ENCODE results near the gene LCP1. TPM values are rescaled to one million over a fixed set of nuclear protein-coding genes. Genes with fewer than 3 reads are reported as not detected.

Gene LCP1
- total RNA-seq, 1 experiment from 2014 or later, result 32.1 TPM

- Mint-ChIP-seq H3K4me1 (ENCODE audit: low read depth, unreplicated experiment) (peaks cover 17% of the 10 kb centered on the region), H3K4me3 (ENCODE audit: unreplicated experiment) (no peak overlapping the region), H3K9me3 (ENCODE audit: unreplicated experiment) (no peaks in the 10 kb centered on the region), H3K27me3 (ENCODE audit: insufficient read depth, unreplicated experiment) (no peaks in the 10 kb centered on the region), H3K36me3 (ENCODE audit: insufficient read depth, unreplicated experiment) (no peaks in the 10 kb centered on the region), H3K27ac (ENCODE audit: unreplicated experiment) (no peak overlapping the region)
- no peaks in the 10 kb centered on the region for H3K27me3 ChIP-seq (replicated peaks; ENCODE audit: control insufficient read depth, insufficient read depth, low read length)
- H3K4me3 ChIP-seq (ENCODE audit: low read depth, low read length), result no peak overlapping the region
- POLR2A ChIA-PET, result no interaction called here
- no TSS peak for BruUV-seq (replicated peaks)
- no peak for TF ChIP-seq CTCF (IDR thresholded peaks at IDR 0.05; ENCODE audit: insufficient read depth in 1 of 2, low read depth in 1 of 2, low read length in 1 of 2, severe bottlenecking in 1 of 2, unreplicated experiment in 1 of 2)
- no peak for DNase-seq
- CTCF ChIA-PET, result interaction anchor here (1.3 kb wide), 1 partner anchor 31 kb away, joined by 4 read pairs; no protein-coding TSS in a partner anchor
- no peaks in the 10 kb centered on the region for H3K9me3 ChIP-seq
- H3K36me3 ChIP-seq (ENCODE audit: control insufficient read depth, insufficient read depth, low read length), result no peaks in the 10 kb centered on the region
- H3K4me1 ChIP-seq, result peaks cover 16% of the 10 kb centered on the region
- intact Hi-C loops (cut with micrococcal nuclease; ENCODE audit: unreplicated experiment), result no loop called here
Observed at GRCh38 chr13:46129124-46129523, 52.9 kb downstream of the LCP1 start.

GRCh38 chr13:46127358-46128023, 54.5 kb downstream of the LCP1 start:
- Mint-ChIP-seq H3K36me3 (ENCODE audit: insufficient read depth, unreplicated experiment) (no peaks in the 10 kb centered on the region), H3K27me3 (ENCODE audit: insufficient read depth, unreplicated experiment) (no peaks in the 10 kb centered on the region), H3K4me1 (ENCODE audit: low read depth, unreplicated experiment) (peaks cover 7% of the 10 kb centered on the region), H3K4me3 (ENCODE audit: unreplicated experiment) (no peak overlapping the region), H3K27ac (ENCODE audit: unreplicated experiment) (no peak overlapping the region), H3K9me3 (ENCODE audit: unreplicated experiment) (no peaks in the 10 kb centered on the region)
- intact Hi-C loops (cut with micrococcal nuclease; ENCODE audit: unreplicated experiment), result no loop called here
- Histone ChIP-seq H3K4me3 (ENCODE audit: low read depth, low read length) (no peak overlapping the region), H3K4me1 (peaks cover 12% of the 10 kb centered on the region), H3K27me3 (replicated peaks; ENCODE audit: control insufficient read depth, insufficient read depth, low read length) (no peaks in the 10 kb centered on the region), H3K9me3 (no peaks in the 10 kb centered on the region), H3K36me3 (ENCODE audit: control insufficient read depth, insufficient read depth, low read length) (no peaks in the 10 kb centered on the region)
- ChIA-PET POLR2A (interaction anchor here (0.6 to 1.0 kb wide), 2 partner anchors 10 to 16 kb away, joined by 3 read pairs; no protein-coding TSS in a partner anchor), CTCF (interaction anchor here (1.5 to 1.8 kb wide), 4 partner anchors 15 to 320 kb away, joined by 5 to 16 read pairs (median 8); partner anchors contain the start of gene ZC3H13)
- BruUV-seq (replicated peaks), result no TSS peak
- no peak for TF ChIP-seq CTCF (IDR thresholded peaks at IDR 0.05; ENCODE audit: insufficient read depth in 1 of 2, low read depth in 1 of 2, low read length in 1 of 2, severe bottlenecking in 1 of 2, unreplicated experiment in 1 of 2)
- DNase-seq, result no peak

GRCh38 chr13:46126552-46127357, 55.2 kb downstream of the LCP1 start:
- BruUV-seq (replicated peaks), result no TSS peak
- POLR2A ChIA-PET, result interaction anchor here (0.6 to 1.0 kb wide), 2 partner anchors 11 to 16 kb away, joined by 3 read pairs; no protein-coding TSS in a partner anchor

More at GRCh38 chr13:46126552-46127357, 55.2 kb downstream of the LCP1 start:
- TF ChIP-seq CTCF (IDR thresholded peaks at IDR 0.05; ENCODE audit: insufficient read depth in 1 of 2, low read depth in 1 of 2, low read length in 1 of 2, severe bottlenecking in 1 of 2, unreplicated experiment in 1 of 2), result peak; percentile 88 to 93
- no peaks in the 10 kb centered on the region for H3K9me3 ChIP-seq
- H3K4me1 Mint-ChIP-seq (ENCODE audit: low read depth, unreplicated experiment), result peaks cover 7% of the 10 kb centered on the region
- H3K9me3 Mint-ChIP-seq (ENCODE audit: unreplicated experiment), result no peaks in the 10 kb centered on the region
- peak; percentile 74 to 83 for DNase-seq
- CTCF ChIA-PET, result interaction anchor here (0.6 to 1.8 kb wide), 15 partner anchors 8 to 342 kb away, joined by 3 to 16 read pairs (median 5); partner anchors contain the start of gene ZC3H13
- no peaks in the 10 kb centered on the region for H3K27me3 Mint-ChIP-seq (ENCODE audit: insufficient read depth, unreplicated experiment)
- H3K36me3 ChIP-seq (ENCODE audit: control insufficient read depth, insufficient read depth, low read length), result no peaks in the 10 kb centered on the region
- no peak overlapping the region for H3K4me3 Mint-ChIP-seq (ENCODE audit: unreplicated experiment)
- H3K4me3 ChIP-seq (ENCODE audit: low read depth, low read length), result no peak overlapping the region
- no peaks in the 10 kb centered on the region for H3K36me3 Mint-ChIP-seq (ENCODE audit: insufficient read depth, unreplicated experiment)
- no peak overlapping the region for H3K27ac Mint-ChIP-seq (ENCODE audit: unreplicated experiment)
- intact Hi-C loops (cut with micrococcal nuclease; ENCODE audit: unreplicated experiment), result loop anchor here (1.0 kb wide), 5 partner anchors 34 to 319 kb away; partner anchors contain the start of gene ZC3H13
- peaks cover 12% of the 10 kb centered on the region for H3K4me1 ChIP-seq
- no peaks in the 10 kb centered on the region for H3K27me3 ChIP-seq (replicated peaks; ENCODE audit: control insufficient read depth, insufficient read depth, low read length)
